CD4-positive, alpha-beta T cell (primary cell): ENCODE measurements around the gene CABCOCO1. TPM values are rescaled to one million over a fixed set of nuclear protein-coding genes. Genes with fewer than 3 reads are reported as not detected.
"Not testable (repeated sequence)": the region's sequence is repeated elsewhere in the genome, so short reads cannot be mapped to it uniquely, and the experiment has no call there.

Experiments used
- ATAC-seq: fragments of 200-7000 bp; cut with Tn5 transposase; one replicate; pipeline ENCODE4 v1.10.0; 2022; ENCODE audit warnings: mild to moderate bottlenecking; ENCODE audit not compliant: poor library complexity
- CTCF ChIA-PET: fragments of 350-600 bp; sonication (Branson Sonifier 250); formaldehyde crosslinking; loops from one replicate; lab custom pipeline; 2021; ENCODE audit warnings: antibody characterized with exemption, inconsistent platforms; lab: Charles Lee
- POLR2A ChIA-PET: fragments of 350-600 bp; sonication (Branson Sonifier 250); formaldehyde crosslinking; loops from one replicate; lab custom pipeline; 2021; ENCODE audit warnings: antibody characterized with exemption, inconsistent platforms; lab: Charles Lee
- DNase-seq, 14 experiments: peaks; one replicate each; pipeline ENCODE4 v3.0.0-alpha.2; 2013 to 2020; ENCODE audit warnings: mixed read lengths in 2 of 14
- H3K27ac ChIP-seq, 2 donors: one replicate each; pipeline versions ENCODE4 v1.5.1 to v1.7.0; 2013; ENCODE audit warnings: low read length in 2 of 2, low read depth in 1 of 2, mild to moderate bottlenecking in 1 of 2
- H3K27me3 ChIP-seq, 2 experiments: 1 replicate in 1 of 2; 2 replicates in 1 of 2; pipeline versions ENCODE4 v1.6.1 to v1.7.0; 2013; ENCODE audit warnings: low read length in 2 of 2, control low read depth in 1 of 2, mild to moderate bottlenecking in 1 of 2, moderate library complexity in 1 of 2; ENCODE audit not compliant: insufficient read depth in 2 of 2, control insufficient read depth in 1 of 2
- H3K36me3 ChIP-seq: one replicate; pipeline ENCODE4 v1.6.1; 2013; ENCODE audit warnings: low read length, control low read depth; ENCODE audit not compliant: insufficient read depth
- H3K4me1 ChIP-seq: one replicate; pipeline ENCODE4 v1.6.1; 2013; ENCODE audit warnings: low read length, control low read depth; ENCODE audit not compliant: insufficient read depth
- H3K4me3 ChIP-seq: one replicate; pipeline ENCODE4 v1.5.1; 2013; ENCODE audit warnings: mild to moderate bottlenecking, low read length, moderate library complexity
- H3K9me3 ChIP-seq, 2 experiments: 1 replicate in 1 of 2; 2 replicates in 1 of 2; pipeline versions ENCODE4 v1.6.1 to v1.7.0; 2013; ENCODE audit warnings: low read length in 2 of 2, mild to moderate bottlenecking in 2 of 2, control low read depth in 1 of 2, moderate library complexity in 1 of 2; ENCODE audit not compliant: control insufficient read depth in 1 of 2, insufficient read depth in 1 of 2
- H3K27ac Mint-ChIP-seq: one replicate; pipeline ENCODE4 v1.8.0; 2020; ENCODE audit warnings: mixed read lengths
- H3K27me3 Mint-ChIP-seq: one replicate; pipeline ENCODE4 v1.8.0; 2021; ENCODE audit warnings: mixed read lengths
- H3K36me3 Mint-ChIP-seq: one replicate; pipeline ENCODE4 v1.8.0; 2021; ENCODE audit warnings: low read depth, mixed read lengths
- H3K4me1 Mint-ChIP-seq: one replicate; pipeline ENCODE4 v1.8.0; 2021; ENCODE audit warnings: low read depth, mixed read lengths
- H3K4me3 Mint-ChIP-seq: one replicate; pipeline ENCODE4 v1.8.0; 2020; ENCODE audit warnings: mild to moderate bottlenecking, mixed read lengths
- H3K9me3 Mint-ChIP-seq: one replicate; pipeline ENCODE4 v1.8.0; 2020; ENCODE audit warnings: mixed read lengths
- CTCF ChIP-seq: fragments of 200-600 bp; IDR thresholded peaks from one replicate; pipeline ENCODE4 v1.8.0; 2022; ENCODE audit warnings: antibody characterized with exemption, mild to moderate bottlenecking
- intact Hi-C, 2 experiments: fragments of 100-400 bp; cut with DNase I in 1 of 2; cut with micrococcal nuclease in 1 of 2; formaldehyde crosslinking; loops; one replicate each; pipeline versions ENCODE4 v1.15.1 to v1.9.0; 2023 to 2025; cut with DNase I, micrococcal nuclease
- total RNA-seq, 174 experiments: library from RNA in 2 of 174; stranded (reverse) in 2 of 174; gene quantifications; one replicate each; pipeline ENCODE4 v1.2.3 and lab custom pipeline; 2021 to 2026

Gene CABCOCO1
- total RNA-seq, 2 experiments from 2014 or later: not detected

GRCh38 chr10:61708846-61709245 is 46.1 kb downstream of the CABCOCO1 start:
- Histone ChIP-seq H3K4me1 (no peaks in the 10 kb centered on the region), H3K4me3 (no peak overlapping the region), H3K9me3 (no peaks in the 10 kb centered on the region), H3K27ac (no peak overlapping the region), H3K36me3 (no peaks in the 10 kb centered on the region), H3K27me3 (no peaks in the 10 kb centered on the region)
- Mint-ChIP-seq H3K27ac (no peak overlapping the region), H3K27me3 (peaks cover 12% of the 10 kb centered on the region), H3K9me3 (no peaks in the 10 kb centered on the region), H3K36me3 (no peaks in the 10 kb centered on the region), H3K4me1 (no peaks in the 10 kb centered on the region), H3K4me3 (no peak overlapping the region)
- intact Hi-C loops: no loop called here
- DNase-seq: no peak
- ATAC-seq: no peak
- no peak for TF ChIP-seq CTCF
- POLR2A ChIA-PET: no interaction called here
- CTCF ChIA-PET: no interaction called here

GRCh38 chr10:61712105-61712504 is 49.4 kb downstream of the CABCOCO1 start:
- H3K27me3 ChIP-seq, POLR2A ChIA-PET, intact Hi-C loops, CTCF ChIA-PET, ATAC-seq, H3K9me3 Mint-ChIP-seq, H3K4me1 Mint-ChIP-seq, H3K4me3 Mint-ChIP-seq, DNase-seq, H3K36me3 ChIP-seq, H3K36me3 Mint-ChIP-seq, H3K9me3 ChIP-seq, H3K27ac Mint-ChIP-seq, H3K27ac ChIP-seq, H3K4me3 ChIP-seq, H3K4me1 ChIP-seq: not testable (repeated sequence)
- H3K27me3 Mint-ChIP-seq: peaks cover 22% of the 10 kb centered on the region

GRCh38 chr10:61719475-61719874 is 56.7 kb downstream of the CABCOCO1 start:
- H3K36me3 ChIP-seq, H3K27me3 ChIP-seq, POLR2A ChIA-PET, H3K9me3 ChIP-seq, H3K4me1 Mint-ChIP-seq, intact Hi-C loops, H3K27ac ChIP-seq, CTCF ChIA-PET, H3K4me3 Mint-ChIP-seq, DNase-seq, H3K9me3 Mint-ChIP-seq, H3K4me3 ChIP-seq, ATAC-seq, H3K4me1 ChIP-seq, H3K27ac Mint-ChIP-seq, H3K36me3 Mint-ChIP-seq: not testable (repeated sequence)
- peaks cover 19% of the 10 kb centered on the region for H3K27me3 Mint-ChIP-seq

- no peaks in the 10 kb centered on the region for H3K36me3 Mint-ChIP-seq
- H3K9me3 ChIP-seq: no peaks in the 10 kb centered on the region
- no peaks in the 10 kb centered on the region for H3K4me1 Mint-ChIP-seq
- no peak overlapping the region for H3K27ac ChIP-seq
- intact Hi-C loops: no loop called here
- ChIA-PET CTCF (no interaction called here), POLR2A (no interaction called here)
- peaks cover 0 to 8% of the 10 kb centered on the region in 2 experiments for H3K27me3 ChIP-seq
- no peaks in the 10 kb centered on the region for H3K36me3 ChIP-seq
- no peak overlapping the region for H3K4me3 ChIP-seq
- no peak for DNase-seq
- no peaks in the 10 kb centered on the region for H3K9me3 Mint-ChIP-seq
- H3K4me1 ChIP-seq: no peaks in the 10 kb centered on the region
- no peak overlapping the region for H3K4me3 Mint-ChIP-seq
- no peak for TF ChIP-seq CTCF
- no peak overlapping the region for H3K27ac Mint-ChIP-seq
- peaks cover 14% of the 10 kb centered on the region for H3K27me3 Mint-ChIP-seq
- ATAC-seq: no peak
Measured at GRCh38 chr10:61719906-61720305, 57.2 kb downstream of the CABCOCO1 start.
